ENCODE data around the gene GPC3. TPM values are rescaled to one million over a fixed set of nuclear protein-coding genes. Genes with fewer than 3 reads are reported as not detected.

The GPC3 gene
- total RNA-seq, result 10 to 100 TPM; 16.9 to 22.7 TPM

DNA sequence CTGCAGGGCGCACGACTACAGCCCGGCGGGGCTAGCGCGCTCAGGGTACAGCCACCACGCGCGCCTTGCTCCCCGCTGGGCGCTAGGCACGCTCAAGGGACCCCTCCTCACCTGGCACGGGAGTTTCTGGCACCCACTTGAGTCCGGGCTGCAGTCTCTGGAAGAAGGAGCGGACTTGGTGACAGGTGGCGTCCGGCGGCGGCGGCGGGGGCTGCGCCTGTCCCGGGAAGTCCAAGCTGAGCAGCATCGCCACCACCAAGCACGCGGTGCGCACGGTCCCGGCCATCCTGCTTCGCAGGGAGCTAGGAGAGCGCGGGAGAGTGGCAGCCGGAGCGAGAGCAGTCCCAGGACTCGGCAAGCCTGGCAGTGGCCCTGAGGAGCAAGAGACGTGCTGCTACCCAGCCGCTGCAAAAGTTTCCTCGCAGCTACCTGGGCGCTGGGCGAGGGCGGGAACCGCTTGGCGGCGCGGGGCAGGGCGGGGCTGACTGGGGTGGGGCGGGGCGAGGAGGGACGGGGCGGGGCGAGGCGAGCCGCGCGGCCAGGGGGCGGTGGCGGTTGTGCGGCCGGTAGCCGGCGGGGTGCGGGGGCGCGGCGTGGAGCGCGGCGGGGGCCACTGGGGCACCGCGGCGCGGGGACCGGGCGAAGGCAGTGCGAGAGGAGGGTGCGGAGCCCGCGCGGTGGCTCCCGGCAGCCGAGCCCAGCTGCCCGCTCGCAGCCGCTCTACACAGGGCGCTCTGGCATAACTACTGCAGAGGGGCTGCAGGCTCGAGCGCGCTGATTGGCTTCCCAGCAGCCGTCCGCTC is at the start of gene GPC3:
TSS of gene GPC3 (minus strand) at position 431 of the 803 bp plus-strand sequence.
- TF ChIP-seq, protein P1, sequence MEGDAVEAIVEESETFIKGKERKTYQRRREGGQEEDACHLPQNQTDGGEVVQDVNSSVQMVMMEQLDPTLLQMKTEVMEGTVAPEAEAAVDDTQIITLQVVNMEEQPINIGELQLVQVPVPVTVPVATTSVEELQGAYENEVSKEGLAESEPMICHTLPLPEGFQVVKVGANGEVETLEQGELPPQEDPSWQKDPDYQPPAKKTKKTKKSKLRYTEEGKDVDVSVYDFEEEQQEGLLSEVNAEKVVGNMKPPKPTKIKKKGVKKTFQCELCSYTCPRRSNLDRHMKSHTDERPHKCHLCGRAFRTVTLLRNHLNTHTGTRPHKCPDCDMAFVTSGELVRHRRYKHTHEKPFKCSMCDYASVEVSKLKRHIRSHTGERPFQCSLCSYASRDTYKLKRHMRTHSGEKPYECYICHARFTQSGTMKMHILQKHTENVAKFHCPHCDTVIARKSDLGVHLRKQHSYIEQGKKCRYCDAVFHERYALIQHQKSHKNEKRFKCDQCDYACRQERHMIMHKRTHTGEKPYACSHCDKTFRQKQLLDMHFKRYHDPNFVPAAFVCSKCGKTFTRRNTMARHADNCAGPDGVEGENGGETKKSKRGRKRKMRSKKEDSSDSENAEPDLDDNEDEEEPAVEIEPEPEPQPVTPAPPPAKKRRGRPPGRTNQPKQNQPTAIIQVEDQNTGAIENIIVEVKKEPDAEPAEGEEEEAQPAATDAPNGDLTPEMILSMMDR (IDR thresholded peaks at IDR 0.05), result no peak
- TF ChIP-seq POLR2A (IDR thresholded peaks at IDR 0.05), result no peak
- intact Hi-C loops (cut with DNase I), result no loop called here
- Histone ChIP-seq H3K36me3 (replicated peaks in 1 of 2; ENCODE audit: insufficient read depth in 1 of 2, low read depth in 2 of 2) (no peaks in the 10 kb centered on the region), H3K4me1 (peaks cover 6% of the 10 kb centered on the region), H3K9me3 (no peaks in the 10 kb centered on the region), H3K4me3 (no peak within 1 kb of the TSS), H3K27me3 (no peaks in the 10 kb centered on the region), H3K27ac (no peak within 1 kb of the TSS)
- 1% methylated on average over 47 of the region's 90 CpGs; no CpG with 5 or more reads in 1 of the 2 donors for WGBS, 2 donors
- peak; percentile 94 for ATAC-seq
- peak; percentile 31 to 66 (median 47) for DNase-seq

DNA sequence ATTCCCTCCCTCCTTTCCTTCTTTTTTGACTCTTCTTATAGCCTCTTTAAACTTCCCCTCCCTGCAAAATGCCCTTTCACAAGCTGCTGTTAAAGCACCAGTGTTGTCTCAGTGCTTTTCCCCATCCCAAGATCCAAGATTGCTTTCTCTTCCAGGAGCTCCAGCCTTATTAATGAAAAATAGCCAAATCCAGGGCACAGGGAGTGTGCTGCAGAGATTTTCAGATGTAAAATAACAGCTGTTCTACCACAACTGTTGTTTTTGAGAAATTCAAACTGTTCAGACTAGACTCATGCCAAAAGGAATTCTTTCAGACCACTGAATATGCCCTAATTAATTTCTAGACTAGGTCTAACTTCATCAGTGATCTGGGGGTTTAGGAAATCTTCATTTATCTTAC is 47.0 kb upstream of the GPC3 start:
- no peaks in the 10 kb centered on the region for H3K4me1 ChIP-seq
- no peaks in the 10 kb centered on the region for H3K9me3 ChIP-seq
- no peak overlapping the region for H3K27ac ChIP-seq
- no peak for DNase-seq
- intact Hi-C loops (cut with DNase I), result no loop called here
- no peaks in the 10 kb centered on the region for H3K27me3 ChIP-seq
- no peak for ATAC-seq
- no peaks in the 10 kb centered on the region for H3K36me3 ChIP-seq (replicated peaks in 1 of 2; ENCODE audit: insufficient read depth in 1 of 2, low read depth in 2 of 2)
- TF ChIP-seq POLR2A (IDR thresholded peaks at IDR 0.05), result no peak
- TF ChIP-seq, protein P1 (IDR thresholded peaks at IDR 0.05), result no peak
- H3K4me3 ChIP-seq, result no peak overlapping the region

DNA sequence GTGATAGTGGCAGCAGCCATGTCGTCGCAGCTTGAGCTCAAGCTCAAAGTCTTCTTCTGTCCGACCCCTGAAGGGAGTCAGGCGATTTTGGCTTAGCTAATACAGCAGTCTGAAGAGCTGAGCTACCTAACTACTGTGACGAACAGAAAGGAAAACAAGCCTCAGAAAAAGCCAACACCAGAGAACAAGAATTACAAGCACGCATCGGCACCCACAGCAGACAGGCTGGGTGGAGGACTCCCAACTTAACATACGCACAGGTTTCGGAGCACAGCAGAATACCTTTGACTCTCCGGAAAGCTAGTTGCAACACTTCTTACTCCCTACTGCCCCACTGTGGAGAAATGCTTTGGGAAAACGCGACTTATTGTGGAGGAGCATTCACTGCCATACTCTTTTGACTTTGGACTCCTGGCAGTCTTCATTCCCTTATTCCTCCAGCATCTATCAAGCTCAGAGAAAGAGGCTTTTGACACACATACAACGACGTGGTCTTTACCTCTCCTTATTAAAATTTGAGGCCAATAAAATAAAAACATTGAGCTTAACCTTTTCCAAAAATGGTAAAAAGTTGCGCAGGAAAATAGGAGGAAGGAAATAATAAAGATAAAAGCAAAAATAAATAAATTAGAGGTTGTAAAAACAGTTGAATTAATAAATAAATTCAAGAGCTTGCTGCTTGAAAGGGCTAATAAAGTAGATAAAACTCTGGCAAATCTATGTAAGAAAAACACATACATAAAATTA is 41.3 kb upstream of the GPC3 start:
- peak; percentile 43 to 73 (median 58) for DNase-seq
- WGBS, 2 donors, result 10 to 15% methylated on average over 15 of the region's 15 CpGs
- no peaks in the 10 kb centered on the region for H3K9me3 ChIP-seq
- intact Hi-C loops (cut with DNase I), result no loop called here
- no peaks in the 10 kb centered on the region for H3K27me3 ChIP-seq
- H3K4me1 ChIP-seq, result peaks cover 4% of the 10 kb centered on the region
- TF ChIP-seq POLR2A (IDR thresholded peaks at IDR 0.05), result no peak
- TF ChIP-seq, protein P1 (IDR thresholded peaks at IDR 0.05), result peak; percentile 18 to 67 (median 49)
- no peaks in the 10 kb centered on the region for H3K36me3 ChIP-seq (replicated peaks in 1 of 2; ENCODE audit: insufficient read depth in 1 of 2, low read depth in 2 of 2)
- H3K4me3 ChIP-seq, result no peak overlapping the region
- peak; percentile 81 for ATAC-seq
- no peak overlapping the region for H3K27ac ChIP-seq

DNA sequence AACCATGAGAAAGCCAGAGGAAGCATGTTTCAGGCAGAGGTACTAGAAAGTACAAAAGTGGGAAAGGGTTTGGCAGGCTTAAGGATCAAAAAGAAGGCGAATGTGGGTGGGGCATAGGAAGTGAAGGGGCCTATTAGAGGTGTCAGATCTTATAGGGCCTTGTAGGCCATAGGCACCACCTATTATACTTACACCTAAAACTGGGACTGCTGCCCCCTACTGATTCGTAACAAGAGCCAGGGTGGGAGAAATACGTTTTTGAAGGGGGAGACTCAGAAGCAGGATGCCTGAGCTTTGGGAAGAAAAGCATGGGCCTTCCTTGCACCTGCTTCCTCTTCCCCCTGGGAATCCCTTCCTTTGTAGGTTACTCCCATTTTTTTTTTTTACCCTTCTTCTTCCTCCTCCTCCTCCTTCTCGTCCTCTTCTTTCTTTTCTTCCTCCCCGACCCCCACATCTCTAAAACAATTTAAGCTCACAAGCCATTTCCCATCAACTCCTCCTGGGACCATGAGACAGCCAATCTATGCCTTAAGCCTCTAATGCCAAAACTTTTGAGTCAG is 40.7 kb upstream of the GPC3 start:
- ATAC-seq (no peak), DNase-seq (no peak)
- Histone ChIP-seq H3K36me3 (replicated peaks in 1 of 2; ENCODE audit: insufficient read depth in 1 of 2, low read depth in 2 of 2) (no peaks in the 10 kb centered on the region), H3K4me1 (peaks cover 4% of the 10 kb centered on the region), H3K9me3 (no peaks in the 10 kb centered on the region), H3K27me3 (no peaks in the 10 kb centered on the region), H3K27ac (no peak overlapping the region), H3K4me3 (no peak overlapping the region)
- intact Hi-C loops (cut with DNase I), result no loop called here
- TF ChIP-seq, protein P1 (IDR thresholded peaks at IDR 0.05), result no peak
- no peak for TF ChIP-seq POLR2A (IDR thresholded peaks at IDR 0.05)
- 62 to 73% methylated on average over 5 of the region's 5 CpGs for WGBS, 2 donors
